GM23248 (cell line): ENCODE results near the gene GGT6. TPM values are rescaled to one million over a fixed set of nuclear protein-coding genes. Genes with fewer than 3 reads are reported as not detected.

ENCODE experiments used
- DNase-seq: peaks from one replicate; pipeline ENCODE4 v3.0.0-alpha.2; 2015
- H2AFZ ChIP-seq: fragments of 200-600 bp; sonication (generic); 2 replicates; pipeline ENCODE4 v1.6.1; 2016; ENCODE audit warnings: antibody characterized with exemption
- H3F3A ChIP-seq: fragments of 200-600 bp; sonication (generic); 2 replicates; pipeline ENCODE4 v1.6.1; 2016; ENCODE audit warnings: mild to moderate bottlenecking, antibody characterized with exemption, mixed run types; ENCODE audit not compliant: insufficient read depth
- H3K27ac ChIP-seq: fragments of 200-600 bp; sonication (generic); 2 replicates; pipeline ENCODE4 v1.5.1; 2016; ENCODE audit warnings: mild to moderate bottlenecking
- H3K27me3 ChIP-seq: fragments of 200-600 bp; sonication (generic); replicated peaks from 2 replicates; pipeline ENCODE4 v1.6.1; 2016; ENCODE audit warnings: mild to moderate bottlenecking; ENCODE audit not compliant: insufficient read depth
- H3K36me3 ChIP-seq: fragments of 200-600 bp; sonication (generic); 2 replicates; pipeline ENCODE4 v1.6.1; 2016; ENCODE audit warnings: low read depth, mild to moderate bottlenecking
- H3K4me1 ChIP-seq: fragments of 200-600 bp; sonication (generic); 2 replicates; pipeline ENCODE4 v1.6.1; 2016; ENCODE audit warnings: mild to moderate bottlenecking; ENCODE audit not compliant: insufficient read depth
- H3K4me2 ChIP-seq: fragments of 200-600 bp; sonication (generic); one replicate; pipeline ENCODE4 v1.6.1; 2016; ENCODE audit warnings: mild to moderate bottlenecking; ENCODE audit not compliant: unreplicated experiment
- H3K4me3 ChIP-seq: fragments of 200-600 bp; sonication (generic); 2 replicates; pipeline ENCODE4 v1.5.1; 2016; ENCODE audit warnings: mild to moderate bottlenecking
- H3K79me2 ChIP-seq: fragments of 200-600 bp; sonication (generic); 2 replicates; pipeline ENCODE4 v1.6.1; 2016; ENCODE audit warnings: mild to moderate bottlenecking; ENCODE audit not compliant: insufficient read depth
- H3K9ac ChIP-seq: fragments of 200-600 bp; sonication (generic); 2 replicates; pipeline ENCODE4 v1.6.1; 2016; ENCODE audit warnings: mild to moderate bottlenecking
- H3K9me2 ChIP-seq: fragments of 200-600 bp; sonication (generic); 2 replicates; pipeline ENCODE4 v1.6.1; 2016; ENCODE audit warnings: mixed run types, mild to moderate bottlenecking, moderate library complexity; ENCODE audit not compliant: insufficient read depth
- H3K9me3 ChIP-seq: fragments of 200-600 bp; sonication (generic); one replicate; pipeline ENCODE4 v1.6.1; 2017; ENCODE audit warnings: low read depth
- H4K20me1 ChIP-seq: fragments of 200-600 bp; sonication (generic); 2 replicates; pipeline ENCODE4 v1.6.0; 2016; ENCODE audit not compliant: insufficient read depth
- EZH2 ChIP-seq: fragments of 200-600 bp; sonication (generic); IDR thresholded peaks from 2 replicates; pipeline ENCODE4 v1.6.1; 2018; ENCODE audit warnings: antibody characterized with exemption, mild to moderate bottlenecking; ENCODE audit not compliant: insufficient read depth, poor library complexity, severe bottlenecking
- EZH2phosphoT487 ChIP-seq: fragments of 200-600 bp; sonication (generic); IDR thresholded peaks from 2 replicates; pipeline ENCODE4 v1.6.1; 2018; ENCODE audit warnings: antibody characterized with exemption, moderate library complexity, mild to moderate bottlenecking, low read depth; ENCODE audit not compliant: insufficient read depth
- WGBS, 2 experiments: methylation state at CpG; one replicate each; pipeline ENCODE4 v1.1.6; 2015 to 2017; ENCODE audit warnings: low lambda C conversion rate in 2 of 2, low coverage in 1 of 2; ENCODE audit errors: missing lambda C conversion rate in 2 of 2; 5-methylcytosine and 5-hydroxymethylcytosine counted together
- in situ Hi-C: fragments of 300-500 bp; cut with MboI; formaldehyde crosslinking; loops from 2 replicates; pipeline ENCODE4 v1.15.0; 2020
- polyA plus RNA-seq: library from polyadenylated mRNA; unstranded; fragments of >200 nt; fragmentation: Nextera tagmentation; extraction: Ambion mirVana; gene quantifications from 2 replicates; pipeline ENCODE4 v1.2.1, GENCODE V29; 2016
- total RNA-seq: library from RNA; depleted of rRNA; stranded (reverse); fragments of >200 nt; shearing (Covaris generic); gene quantifications from 2 replicates; pipeline ENCODE4 v1.2.3, GENCODE V29; 2014

Gene GGT6
- total and polyA plus RNA-seq, 2 experiments from 2014 or later, result not detected

GRCh38 chr17:4542003-4542725 lies 18.2 kb downstream of the GGT6 start:
- Histone ChIP-seq H2AFZ (no peak overlapping the region), H3K4me1 (no peaks in the 10 kb centered on the region), H3K9me3 (no peaks in the 10 kb centered on the region), H3K9me2 (no peaks in the 10 kb centered on the region), H3K27me3 (no peaks in the 10 kb centered on the region), H3K79me2 (no peaks in the 10 kb centered on the region), H3F3A (no peaks in the 10 kb centered on the region), H3K9ac (no peak overlapping the region), H3K4me2 (no peak overlapping the region), H3K4me3 (no peak overlapping the region), H4K20me1 (no peaks in the 10 kb centered on the region), H3K27ac (no peak overlapping the region), H3K36me3 (no peaks in the 10 kb centered on the region; the same call in 1 of the 2 replicates)
- 97% methylated on average over 13 to 14 of the region's 14 CpGs for WGBS, 2 experiments
- in situ Hi-C loops, result no loop called here
- DNase-seq, result no peak
- TF ChIP-seq EZH2, result no peak

GRCh38 chr17:4541328-4542002 lies 18.9 kb downstream of the GGT6 start:
- WGBS, 2 experiments, result 95 to 96% methylated on average over 24 to 29 of the region's 29 CpGs

GRCh38 chr17:4540687-4541327 lies 19.6 kb downstream of the GGT6 start:
- no peaks in the 10 kb centered on the region for H3K36me3 ChIP-seq
- no peak for TF ChIP-seq EZH2phosphoT487
- no peak for TF ChIP-seq EZH2

More at GRCh38 chr17:4541328-4542002, 18.9 kb downstream of the GGT6 start:
- Histone ChIP-seq H3K27me3 (no peaks in the 10 kb centered on the region), H3K4me2 (no peak overlapping the region), H2AFZ (no peak overlapping the region), H3K9me2 (no peaks in the 10 kb centered on the region), H3K36me3 (no peaks in the 10 kb centered on the region), H3F3A (no peaks in the 10 kb centered on the region), H3K4me3 (no peak overlapping the region), H3K79me2 (no peaks in the 10 kb centered on the region), H3K9me3 (no peaks in the 10 kb centered on the region), H3K4me1 (no peaks in the 10 kb centered on the region), H3K9ac (no peak overlapping the region), H3K27ac (no peak overlapping the region), H4K20me1 (no peaks in the 10 kb centered on the region)
- no peak for DNase-seq
- in situ Hi-C loops, result no loop called here
- no peak for TF ChIP-seq EZH2phosphoT487
- no peak for TF ChIP-seq EZH2

GRCh38 chr17:4540224-4540651 lies 20.1 kb downstream of the GGT6 start:
- no peaks in the 10 kb centered on the region for H3K79me2 ChIP-seq
- H3K27ac ChIP-seq, result no peak overlapping the region
- H3K9ac ChIP-seq, result no peak overlapping the region
- H3K9me3 ChIP-seq, result no peaks in the 10 kb centered on the region
- no peaks in the 10 kb centered on the region for H3K9me2 ChIP-seq
- H3K36me3 ChIP-seq, result no peaks in the 10 kb centered on the region
- no peak for DNase-seq
- 82 to 87% methylated on average over 13 to 14 of the region's 14 CpGs for WGBS, 2 experiments
- H4K20me1 ChIP-seq, result no peaks in the 10 kb centered on the region
- no peaks in the 10 kb centered on the region for H3K27me3 ChIP-seq
- H3K4me2 ChIP-seq, result no peak overlapping the region
- no peaks in the 10 kb centered on the region for H3K4me1 ChIP-seq
- no peak overlapping the region for H3K4me3 ChIP-seq
- H3F3A ChIP-seq, result no peaks in the 10 kb centered on the region
- no peak overlapping the region for H2AFZ ChIP-seq
- TF ChIP-seq EZH2 (no peak), EZH2phosphoT487 (no peak)
- in situ Hi-C loops, result no loop called here

More at GRCh38 chr17:4540687-4541327, 19.6 kb downstream of the GGT6 start:
- no peaks in the 10 kb centered on the region for H3F3A ChIP-seq
- H3K79me2 ChIP-seq, result no peaks in the 10 kb centered on the region
- no peak overlapping the region for H3K4me3 ChIP-seq
- no peaks in the 10 kb centered on the region for H3K9me3 ChIP-seq
- 86 to 87% methylated on average over 12 to 15 of the region's 15 CpGs for WGBS, 2 experiments
- H3K4me2 ChIP-seq, result no peak overlapping the region
- no peak overlapping the region for H3K27ac ChIP-seq
- H3K27me3 ChIP-seq, result no peaks in the 10 kb centered on the region
- no peak overlapping the region for H3K9ac ChIP-seq
- in situ Hi-C loops, result no loop called here
- H4K20me1 ChIP-seq, result no peaks in the 10 kb centered on the region
- no peak for DNase-seq
- H3K4me1 ChIP-seq, result no peaks in the 10 kb centered on the region
- H2AFZ ChIP-seq, result no peak overlapping the region
- no peaks in the 10 kb centered on the region for H3K9me2 ChIP-seq
